GM13976 (cell line): Measurements from ENCODE around the gene GLB1L3.
"Not testable (repeated sequence)": the region's sequence is repeated elsewhere in the genome, so short reads cannot be mapped to it uniquely, and the experiment has no call there.

Experiments used
- DNase-seq: peaks from one replicate; pipeline ENCODE4 v3.0.0; 2012; ENCODE audit warnings: low spot score
- CTCF ChIP-seq: IDR thresholded peaks from 2 replicates; pipeline ENCODE4 v1.5.1; 2012; ENCODE audit warnings: borderline replicate concordance, mild to moderate bottlenecking; ENCODE audit not compliant: insufficient read depth; ENCODE audit errors: extremely low read depth, missing control alignments, control extremely low read depth
- in situ Hi-C: fragments of 300-500 bp; cut with MboI; formaldehyde crosslinking; loops from one replicate; pipeline ENCODE4 v1.12.0; 2022; ENCODE audit warnings: low sequenced_read_pairs, mixed read lengths, inconsistent platforms; ENCODE audit not compliant: unreplicated experiment

GLB1L3 gene

GRCh38 chr11:134250246-134250645 is 25.9 kb upstream of the GLB1L3 start:
- no peak for TF ChIP-seq CTCF
- no peak for DNase-seq
- in situ Hi-C loops, result no loop called here

- no peak for TF ChIP-seq CTCF
- in situ Hi-C loops, result no loop called here
- DNase-seq, result no peak
These were observed 25.5 kb upstream of the GLB1L3 start for GRCh38 chr11:134250675-134251074.

DNA sequence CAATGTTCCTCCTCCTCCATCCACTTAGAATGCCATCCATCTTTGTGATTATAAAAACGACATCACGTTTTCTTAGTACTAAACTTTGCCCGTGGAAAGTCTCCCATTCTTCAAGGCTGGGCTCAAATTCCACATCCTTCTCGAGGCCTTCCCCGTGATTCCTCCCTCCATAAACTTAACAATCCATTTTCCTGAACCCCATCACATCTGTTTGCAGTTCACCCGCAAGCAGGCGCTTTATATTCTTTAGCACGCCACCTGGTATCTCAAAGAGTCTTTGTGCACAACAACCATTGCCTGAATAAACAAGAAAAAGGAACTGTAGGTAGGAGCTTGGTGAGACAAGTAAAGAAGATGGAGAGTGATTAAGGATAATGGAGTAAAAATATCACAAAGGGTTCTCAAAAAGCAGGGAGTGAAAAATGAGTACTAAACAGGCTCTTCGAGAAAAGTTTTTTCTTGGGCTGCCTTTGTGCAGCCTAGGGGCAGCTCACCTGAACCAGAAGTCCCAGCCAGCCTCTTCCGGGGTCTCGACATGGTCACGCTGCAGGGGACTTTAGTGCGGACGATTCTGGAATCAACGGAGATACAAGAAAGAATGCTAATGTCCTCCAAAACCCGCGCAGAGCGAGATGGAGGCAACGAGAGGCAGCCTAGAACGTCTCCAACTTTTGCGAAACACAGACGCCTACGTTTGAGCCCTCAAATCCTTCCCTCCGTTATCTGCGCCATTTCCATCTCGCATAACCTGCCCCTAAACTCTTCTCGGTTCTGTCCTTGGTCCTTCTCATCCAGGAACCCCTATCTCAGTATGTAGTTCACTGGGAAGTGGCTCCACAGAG is 23.6 kb upstream of the GLB1L3 start:
- in situ Hi-C loops, result no loop called here

DNA sequence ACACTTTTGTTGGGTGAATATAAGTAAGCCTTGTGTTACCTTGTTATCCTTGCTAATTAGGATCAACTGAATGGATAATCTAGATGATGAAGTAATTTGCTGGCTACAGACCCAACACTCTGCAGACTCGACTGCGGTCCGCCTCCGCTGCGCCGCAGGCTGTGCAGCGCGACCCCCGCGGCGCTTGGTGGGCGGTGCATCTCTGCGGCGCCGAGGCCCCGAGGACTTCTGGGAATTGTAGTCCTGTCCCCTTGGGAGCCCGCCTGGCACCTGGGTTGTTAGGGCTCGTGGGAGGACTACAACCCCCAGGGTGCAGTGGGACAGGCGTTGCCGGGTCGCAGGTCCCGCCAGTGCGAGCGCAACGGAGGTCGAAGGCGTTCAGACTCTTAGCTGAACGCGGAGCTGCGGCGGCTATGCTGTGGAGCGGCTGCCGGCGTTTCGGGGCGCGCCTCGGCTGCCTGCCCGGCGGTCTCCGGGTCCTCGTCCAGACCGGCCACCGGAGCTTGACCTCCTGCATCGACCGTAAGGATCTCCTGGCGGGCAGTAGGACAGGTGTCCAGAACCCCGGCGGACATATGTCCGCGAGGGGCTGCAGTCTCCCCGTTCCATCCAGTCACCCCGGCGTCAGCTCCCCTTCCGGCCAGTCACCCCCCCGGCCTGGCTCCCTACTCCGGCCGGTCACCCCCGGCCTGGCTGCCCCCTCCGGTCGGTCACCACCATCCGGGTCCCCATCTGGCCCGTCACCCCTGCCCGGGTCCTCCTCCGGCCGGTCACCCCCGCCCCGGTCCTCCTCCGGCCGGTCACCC is 22.8 kb upstream of the GLB1L3 start, which contains the start of the genes ACAD8 and THYN1:
TSS of gene ACAD8 (plus strand) at position 381 of the 806 bp plus-strand sequence. CDS start at position 414, 33 bp downstream.
TSS of gene THYN1 (minus strand) at position 165 of the 806 bp plus-strand sequence. CDS start 470 bp downstream, outside the sequence.
- peak; percentile 99 for DNase-seq
- in situ Hi-C loops, result no loop called here

More for the DNA sequence above, 23.6 kb upstream of the GLB1L3 start:
- no peak for TF ChIP-seq CTCF
- no peak for DNase-seq

DNA sequence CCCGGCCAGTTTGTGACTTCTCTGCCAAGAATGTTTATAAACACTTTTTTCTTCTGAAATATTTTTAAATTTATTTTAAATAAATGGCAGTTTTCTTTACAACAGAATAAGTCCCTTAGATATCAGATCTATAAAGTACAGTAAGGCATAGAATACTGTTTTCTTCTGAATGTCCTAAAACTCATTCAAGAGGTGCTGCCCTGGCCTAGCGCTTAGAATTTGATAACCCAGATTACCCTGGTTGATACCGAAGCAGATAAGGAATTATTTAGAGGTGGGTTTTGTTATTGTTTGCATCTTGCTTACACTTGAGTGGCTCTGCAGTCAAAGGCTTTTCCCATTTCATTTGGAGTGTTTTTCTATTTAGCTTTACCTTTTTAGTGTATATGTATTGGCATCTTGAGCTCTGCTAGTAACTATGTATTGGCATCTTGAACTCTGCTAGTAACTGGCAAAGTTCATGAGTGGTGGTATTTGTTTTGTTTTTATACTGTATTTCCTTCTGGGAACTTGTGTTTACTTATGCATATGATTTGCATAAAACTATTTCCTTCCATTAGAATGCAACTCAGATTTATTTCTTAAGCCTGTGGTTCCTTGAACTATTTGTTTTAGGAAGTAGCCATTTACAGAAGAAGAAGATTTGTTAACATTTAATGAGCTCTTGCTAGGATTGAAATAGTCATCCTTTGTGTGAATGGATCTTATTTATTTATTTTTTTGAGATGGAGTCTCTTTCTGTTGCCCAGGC is 21.6 kb upstream of the GLB1L3 start:
- no peak for DNase-seq
- in situ Hi-C loops, result no loop called here
- no peak for TF ChIP-seq CTCF

More for the DNA sequence above, 22.8 kb upstream of the GLB1L3 start, which contains the start of the genes ACAD8 and THYN1:
- no peak for TF ChIP-seq CTCF

DNA sequence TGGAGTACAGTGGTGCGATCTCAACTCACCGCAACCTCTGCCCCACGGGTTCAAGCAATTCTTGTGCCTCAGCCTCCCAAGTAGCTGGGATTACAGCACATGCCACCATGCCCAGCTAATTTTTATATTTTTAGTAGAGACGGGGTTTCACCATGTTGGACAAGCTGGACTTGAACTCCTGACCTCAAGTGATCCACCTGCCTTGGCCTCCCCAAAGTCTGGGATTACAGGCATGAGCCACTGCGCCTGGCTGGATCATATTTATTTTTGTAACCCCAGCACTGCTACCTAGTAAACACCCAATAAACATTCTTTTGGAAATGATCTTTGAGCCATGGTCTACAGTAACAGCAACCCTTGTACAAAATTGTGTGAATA is 21.0 kb upstream of the GLB1L3 start:
- in situ Hi-C loops, DNase-seq: not testable (repeated sequence)
